Upper lobe of left lung (tissue), 6 donors: Measurements from ENCODE around the gene GALNT2. TPM values are rescaled to one million over a fixed set of nuclear protein-coding genes. Genes with fewer than 3 reads are reported as not detected.

Experiments
- ATAC-seq, 2 donors: fragments of 200-7000 bp; cut with Tn5 transposase; one replicate each; pipeline ENCODE4 v1.9.1; 2022; ENCODE audit warnings: mild to moderate bottlenecking in 2 of 2, moderate library complexity in 2 of 2; ENCODE audit not compliant: low FRiP score in 2 of 2
- DNase-seq, 2 donors: peaks; one replicate each; pipeline ENCODE4 v3.0.0-alpha.2; 2019 to 2020
- H3K27ac ChIP-seq, 4 donors: fragments of 200-600 bp; sonication (generic); one replicate each; pipeline ENCODE4 v1.5.1; 2016 to 2019
- H3K27me3 ChIP-seq, 4 donors: fragments of 200-600 bp; sonication (generic); one replicate each; pipeline ENCODE4 v1.5.1; 2017 to 2019
- H3K36me3 ChIP-seq, 4 donors: fragments of 200-600 bp; sonication (generic); one replicate each; pipeline ENCODE4 v1.5.1; 2016 to 2019
- H3K4me1 ChIP-seq, 4 donors: fragments of 200-600 bp; sonication (generic); one replicate each; pipeline ENCODE4 v1.5.1; 2018 to 2019
- H3K4me3 ChIP-seq, 4 donors: fragments of 200-600 bp; sonication (generic); one replicate each; pipeline ENCODE4 v1.5.1; 2017 to 2019; ENCODE audit warnings: mild to moderate bottlenecking in 2 of 4, moderate library complexity in 1 of 4
- H3K9me3 ChIP-seq, 4 donors: fragments of 200-600 bp; sonication (generic); one replicate each; pipeline ENCODE4 v1.5.1; 2018 to 2019
- EP300 ChIP-seq, 4 donors: sonication (generic); formaldehyde crosslinking; IDR thresholded peaks; one replicate each; pipeline ENCODE4 v1.5.1; 2017; ENCODE audit warnings: antibody characterized with exemption in 4 of 4, control low read depth in 2 of 4
- POLR2A ChIP-seq, 4 donors: fragments of 450-650 bp; IDR thresholded peaks; one replicate each; pipeline ENCODE4 v1.5.1; 2016 to 2017; ENCODE audit warnings: antibody characterized with exemption in 4 of 4, mild to moderate bottlenecking in 2 of 4
- POLR2AphosphoS5 ChIP-seq, 2 donors: sonication (generic); formaldehyde crosslinking; IDR thresholded peaks; one replicate each; pipeline ENCODE4 v1.5.1; 2017; ENCODE audit warnings: antibody characterized with exemption in 2 of 2
- WGBS, 2 donors: methylation state at CpG; one replicate each; pipeline ENCODE4 v1.1.5; 2017 to 2018; 5-methylcytosine and 5-hydroxymethylcytosine counted together
- total RNA-seq, 6 donors: library from RNA; depleted of rRNA in 4 of 6; stranded (reverse); fragments of >200 nt in 4 of 6; gene quantifications; one replicate each; pipeline versions ENCODE4 v1.1.0 to v1.2.1, GENCODE V29; 2016 to 2021
- TF ChIP-seq, protein P1 (sequence below), 6 experiments: fragments of 450-650 bp in 4 of 6; fragments of 200-600 bp in 2 of 6; sonication (generic) in 2 of 6; IDR thresholded peaks; one replicate each; pipeline ENCODE4 v1.5.1; 2016 to 2019; ENCODE audit warnings: antibody characterized with exemption in 6 of 6
- donor health status: DM: no; HTN: no; CAD: no; lungs with moderate emphysema.
- donor health status: DM: no; HTN: yes; CAD: no; lungs with severe emphysema.

Gene GALNT2
- total RNA-seq, 6 donors from 2014 or later, result 51.3 to 62.3 (median 56.2) TPM

DNA sequence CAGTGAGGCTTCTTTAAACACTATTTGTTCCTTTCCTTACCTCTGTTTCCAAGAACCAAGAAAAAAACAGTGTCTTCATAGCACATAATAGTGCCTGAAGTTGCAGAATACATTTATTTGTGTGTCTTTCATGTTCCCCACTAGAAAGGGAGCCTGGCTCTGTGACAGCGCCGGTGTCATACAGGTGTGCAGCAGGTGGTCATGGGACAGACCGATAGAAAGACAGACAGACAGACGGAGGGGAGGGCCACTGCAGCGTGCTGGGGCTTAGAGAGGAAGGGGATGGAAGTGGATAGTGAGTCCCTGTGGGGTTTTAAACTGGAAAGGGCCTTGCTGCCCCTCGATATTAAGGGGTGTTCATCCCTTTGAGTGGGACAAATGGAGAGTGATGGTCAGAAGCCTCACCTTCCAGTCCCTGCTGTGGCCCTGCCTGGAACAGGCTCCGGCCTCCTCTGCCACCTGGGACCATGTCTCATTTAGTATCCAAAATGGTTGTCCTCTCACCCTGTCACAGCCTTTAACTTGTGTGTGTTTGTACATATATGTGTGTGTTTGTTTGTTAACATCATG lies 206.2 kb downstream of the GALNT2 start:
- Histone ChIP-seq H3K4me3 (no peak overlapping the region), H3K36me3 (peaks cover 6 to 30% (median 12%) of the 10 kb centered on the region in 4 donors), H3K27ac (no peak overlapping the region), H3K27me3 (no peaks in the 10 kb centered on the region), H3K9me3 (no peaks in the 10 kb centered on the region), H3K4me1 (peaks cover 11 to 34% (median 18%) of the 10 kb centered on the region in 4 donors)
- WGBS, 2 donors, result 91 to 95% methylated on average over 7 of the region's 7 CpGs
- ATAC-seq (no peak), DNase-seq (no peak)
- no peak for TF ChIP-seq EP300 (IDR thresholded peaks at IDR 0.05)
- TF ChIP-seq POLR2A (IDR thresholded peaks at IDR 0.05), result no peak
- TF ChIP-seq, protein P1, sequence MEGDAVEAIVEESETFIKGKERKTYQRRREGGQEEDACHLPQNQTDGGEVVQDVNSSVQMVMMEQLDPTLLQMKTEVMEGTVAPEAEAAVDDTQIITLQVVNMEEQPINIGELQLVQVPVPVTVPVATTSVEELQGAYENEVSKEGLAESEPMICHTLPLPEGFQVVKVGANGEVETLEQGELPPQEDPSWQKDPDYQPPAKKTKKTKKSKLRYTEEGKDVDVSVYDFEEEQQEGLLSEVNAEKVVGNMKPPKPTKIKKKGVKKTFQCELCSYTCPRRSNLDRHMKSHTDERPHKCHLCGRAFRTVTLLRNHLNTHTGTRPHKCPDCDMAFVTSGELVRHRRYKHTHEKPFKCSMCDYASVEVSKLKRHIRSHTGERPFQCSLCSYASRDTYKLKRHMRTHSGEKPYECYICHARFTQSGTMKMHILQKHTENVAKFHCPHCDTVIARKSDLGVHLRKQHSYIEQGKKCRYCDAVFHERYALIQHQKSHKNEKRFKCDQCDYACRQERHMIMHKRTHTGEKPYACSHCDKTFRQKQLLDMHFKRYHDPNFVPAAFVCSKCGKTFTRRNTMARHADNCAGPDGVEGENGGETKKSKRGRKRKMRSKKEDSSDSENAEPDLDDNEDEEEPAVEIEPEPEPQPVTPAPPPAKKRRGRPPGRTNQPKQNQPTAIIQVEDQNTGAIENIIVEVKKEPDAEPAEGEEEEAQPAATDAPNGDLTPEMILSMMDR (IDR thresholded peaks at IDR 0.05), result no peak
- TF ChIP-seq POLR2AphosphoS5 (IDR thresholded peaks at IDR 0.05), result no peak

DNA sequence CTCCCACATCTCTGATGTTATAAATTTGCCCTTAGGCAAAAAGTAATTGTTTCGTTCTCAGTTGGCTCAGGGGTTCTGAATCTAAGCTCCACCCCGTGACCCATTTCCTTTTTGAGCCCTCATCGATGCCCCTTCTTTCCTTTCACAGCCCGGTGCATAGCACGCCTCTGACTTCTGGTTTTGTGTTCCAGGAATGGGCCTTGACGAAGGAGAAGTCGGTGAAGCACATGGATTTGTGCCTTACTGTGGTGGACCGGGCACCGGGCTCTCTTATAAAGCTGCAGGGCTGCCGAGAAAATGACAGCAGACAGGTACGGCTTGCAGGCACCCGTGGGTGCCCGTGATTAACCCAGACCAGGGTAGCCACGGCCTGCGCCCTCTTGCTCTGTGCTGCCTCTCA lies 207.2 kb downstream of the GALNT2 start:
- Histone ChIP-seq H3K4me3 (no peak overlapping the region), H3K27me3 (no peaks in the 10 kb centered on the region), H3K9me3 (no peaks in the 10 kb centered on the region), H3K4me1 (peaks cover 3 to 26% (median 15%) of the 10 kb centered on the region in 4 donors), H3K27ac (no peak overlapping the region), H3K36me3 (peaks cover 6 to 39% (median 17%) of the 10 kb centered on the region in 4 donors)
- no peak for ATAC-seq
- 58 to 81% methylated on average over 15 of the region's 15 CpGs for WGBS, 2 donors
- no peak for DNase-seq
- TF ChIP-seq, protein P1 (IDR thresholded peaks at IDR 0.05), result no peak
- TF ChIP-seq POLR2A (IDR thresholded peaks at IDR 0.05), result no peak
- no peak for TF ChIP-seq POLR2AphosphoS5 (IDR thresholded peaks at IDR 0.05)
- no peak for TF ChIP-seq EP300 (IDR thresholded peaks at IDR 0.05)

DNA sequence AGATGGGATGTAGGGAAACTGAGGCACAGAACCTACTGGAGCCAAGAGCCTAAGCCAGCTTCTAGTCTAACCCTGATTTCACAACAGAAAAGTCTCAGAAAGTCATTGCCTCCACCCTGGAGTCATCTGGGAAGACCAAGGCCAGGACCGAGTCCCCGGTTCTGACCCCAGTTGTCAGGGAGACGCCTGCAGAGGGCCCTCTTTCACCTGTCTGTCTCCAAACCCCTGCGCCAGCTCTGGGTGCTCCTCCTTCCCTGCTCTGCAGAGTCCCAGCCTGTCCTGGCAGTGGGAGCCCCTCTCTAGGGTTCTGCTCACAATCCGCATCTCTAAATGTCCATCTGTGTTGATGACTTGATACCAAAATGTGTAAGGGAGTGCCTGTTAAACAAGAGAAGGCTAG lies 209.4 kb downstream of the GALNT2 start:
- no peaks in the 10 kb centered on the region for H3K27me3 ChIP-seq
- no peak overlapping the region for H3K4me3 ChIP-seq
- H3K27ac ChIP-seq, result no peak overlapping the region
- DNase-seq (no peak), ATAC-seq (no peak)
- WGBS, 2 donors, result 98% methylated on average over 5 of the region's 5 CpGs; no CpG with 5 or more reads in 1 of the 2 donors
- H3K4me1 ChIP-seq, result peaks cover 0 to 7% (median 4%) of the 10 kb centered on the region in 4 donors
- H3K36me3 ChIP-seq, result peaks cover 9 to 59% (median 32%) of the 10 kb centered on the region in 4 donors
- no peaks in the 10 kb centered on the region for H3K9me3 ChIP-seq
- TF ChIP-seq POLR2AphosphoS5 (IDR thresholded peaks at IDR 0.05) (no peak), EP300 (IDR thresholded peaks at IDR 0.05) (no peak)
- TF ChIP-seq, protein P1 (IDR thresholded peaks at IDR 0.05), result no peak

DNA sequence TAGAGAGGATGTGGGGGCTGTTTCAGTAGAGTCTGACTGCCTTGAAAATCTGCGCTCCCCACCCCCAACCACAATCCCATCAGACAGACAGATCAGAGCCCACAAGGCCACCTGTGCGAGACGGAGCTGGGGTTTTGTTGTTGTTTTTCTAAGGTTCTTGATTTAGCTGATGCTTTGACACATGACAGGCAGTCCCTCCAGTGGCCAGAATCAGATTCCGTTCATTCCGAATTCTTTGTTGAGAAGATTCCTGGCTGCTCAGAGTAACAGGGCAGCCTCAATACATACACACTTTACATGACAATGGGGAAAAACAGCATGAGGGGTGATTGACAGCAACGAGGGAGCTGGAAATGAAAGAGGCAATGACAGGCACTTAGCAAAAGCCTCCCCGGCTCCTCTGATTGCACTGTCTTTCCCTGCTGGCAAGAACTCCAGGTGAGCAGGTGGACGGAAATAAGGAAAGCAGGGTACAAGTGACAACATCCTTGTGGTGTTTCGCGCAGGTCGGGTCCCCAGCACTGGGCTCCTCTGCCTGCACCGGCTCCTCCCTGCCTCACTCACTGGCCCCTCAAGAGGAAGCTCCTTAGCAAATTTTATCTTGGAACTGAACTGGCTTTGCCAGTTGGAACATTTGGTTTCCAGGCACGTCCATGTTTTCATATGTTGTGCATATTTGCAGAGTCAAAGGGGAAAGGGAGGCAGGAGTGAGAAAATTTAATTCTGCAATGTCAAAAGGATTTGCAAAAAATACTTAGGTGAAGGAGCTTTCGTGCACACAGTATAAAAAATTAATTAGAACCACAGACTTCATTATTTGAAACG lies 210.4 kb downstream of the GALNT2 start:
- peaks cover 9 to 59% (median 33%) of the 10 kb centered on the region in 4 donors for H3K36me3 ChIP-seq
- no peaks in the 10 kb centered on the region for H3K9me3 ChIP-seq
- H3K27ac ChIP-seq, result no peak overlapping the region
- H3K4me1 ChIP-seq, result peaks cover 0 to 10% (median 5%) of the 10 kb centered on the region in 4 donors
- H3K4me3 ChIP-seq, result no peak overlapping the region
- ATAC-seq, result no peak
- DNase-seq, result peak in 1 of 2 donors; percentile 15
- no peaks in the 10 kb centered on the region for H3K27me3 ChIP-seq
- TF ChIP-seq POLR2A (IDR thresholded peaks at IDR 0.05) (no peak), EP300 (IDR thresholded peaks at IDR 0.05) (no peak), POLR2AphosphoS5 (IDR thresholded peaks at IDR 0.05) (no peak)
- TF ChIP-seq, protein P1 (IDR thresholded peaks at IDR 0.05), result no peak
- 63 to 68% methylated on average over 15 of the region's 15 CpGs for WGBS, 2 donors
